Fibroblast of lung (primary cell): Measurements from ENCODE around the gene ZBTB9. TPM values are rescaled to one million over a fixed set of nuclear protein-coding genes. Genes with fewer than 3 reads are reported as not detected.

Experiments used
- DNase-seq, 2 donors: peaks; one replicate each; pipeline versions ENCODE4 v3.0.0 to v3.0.0-alpha.2; 2010; ENCODE audit warnings: low read depth in 2 of 2
- H2AFZ ChIP-seq: 2 replicates; pipeline ENCODE4 v1.5.1; 2012; ENCODE audit warnings: low read length, control low read depth, inconsistent platforms
- H3K27ac ChIP-seq: 2 replicates; pipeline ENCODE4 v1.5.1; 2011; ENCODE audit warnings: low read length, control low read depth; ENCODE audit not compliant: insufficient read depth
- H3K27me3 ChIP-seq: 2 replicates; pipeline ENCODE4 v1.5.1; 2011; ENCODE audit warnings: mild to moderate bottlenecking, low read length; ENCODE audit not compliant: control insufficient read depth, insufficient read depth
- H3K36me3 ChIP-seq: 2 replicates; pipeline ENCODE4 v1.5.1; 2011; ENCODE audit warnings: low read length; ENCODE audit not compliant: control insufficient read depth, insufficient read depth
- H3K4me1 ChIP-seq: 2 replicates; pipeline ENCODE4 v1.5.1; 2011; ENCODE audit warnings: low read length; ENCODE audit not compliant: control insufficient read depth, insufficient read depth; ENCODE audit errors: extremely low read depth
- H3K4me2 ChIP-seq: 2 replicates; pipeline ENCODE4 v1.5.1; 2011; ENCODE audit warnings: low read length, control low read depth; ENCODE audit not compliant: insufficient read depth; ENCODE audit errors: extremely low read depth
- H3K4me3 ChIP-seq, 4 experiments: fragments of 200-600 bp in 1 of 4; sonication (generic) in 1 of 4; replicated peaks in 1 of 4; 2 replicates each; pipeline ENCODE4 v1.5.1; 2011 to 2016; ENCODE audit warnings: low read length in 4 of 4, low read depth in 3 of 4, mild to moderate bottlenecking in 3 of 4, control low read depth in 2 of 4, inconsistent platforms in 1 of 4, mixed read lengths in 1 of 4; ENCODE audit not compliant: insufficient read depth in 1 of 4; ENCODE audit errors: control extremely low read depth in 1 of 4
- H3K79me2 ChIP-seq: 2 replicates; pipeline ENCODE4 v1.5.1; 2012; ENCODE audit warnings: mild to moderate bottlenecking, low read length, inconsistent platforms; ENCODE audit not compliant: control insufficient read depth, insufficient read depth
- H3K9ac ChIP-seq: 2 replicates; pipeline ENCODE4 v1.5.1; 2011; ENCODE audit warnings: mild to moderate bottlenecking, low read length, control low read depth; ENCODE audit not compliant: insufficient read depth
- H3K9me3 ChIP-seq: 2 replicates; pipeline ENCODE4 v1.5.1; 2012; ENCODE audit warnings: low read depth, low read length; ENCODE audit not compliant: control insufficient read depth, insufficient read depth
- H4K20me1 ChIP-seq: 2 replicates; pipeline ENCODE4 v1.5.1; 2011; ENCODE audit warnings: low read length; ENCODE audit not compliant: control insufficient read depth, insufficient read depth; ENCODE audit errors: extremely low read depth
- CTCF ChIP-seq, 2 donors: IDR thresholded peaks in 1 of 2; conservative IDR thresholded peaks in 1 of 2; 1 replicate in 1 of 2; 2 replicates in 1 of 2; pipeline ENCODE4 v1.5.1; 2011 to 2012; ENCODE audit warnings: low read length in 2 of 2, control low read depth in 1 of 2, inconsistent platforms in 1 of 2, low read depth in 1 of 2, mild to moderate bottlenecking in 1 of 2
- EZH2 ChIP-seq: IDR thresholded peaks from 2 replicates; pipeline ENCODE4 v1.5.1; 2012; ENCODE audit warnings: low read length, control low read depth, mild to moderate bottlenecking; ENCODE audit errors: missing control alignments
- polyA plus RNA-seq, 2 donors: library from polyadenylated mRNA; depleted of rRNA in 1 of 2; stranded (reverse) in 1 of 2; unstranded in 1 of 2; fragments of >200 nt; gene quantifications; 2 replicates each; pipeline ENCODE4 v1.2.1, GENCODE V29; 2011 to 2012; ENCODE audit warnings: missing spikeins in 1 of 2
- total RNA-seq: library from RNA; depleted of rRNA; stranded (reverse); fragments of >200 nt; gene quantifications from 2 replicates; pipeline ENCODE4 v1.2.1, GENCODE V29; 2014

ZBTB9 gene
- total and polyA plus RNA-seq, 2 donors (not counting 1 experiment from before 2014, with no cell fraction given) = 4.1 to 5.2 TPM

- no peaks in the 10 kb centered on the region for H4K20me1 ChIP-seq
- H3K36me3 ChIP-seq = peaks cover 6% of the 10 kb centered on the region
- no peak overlapping the region for H3K9ac ChIP-seq
- H3K27ac ChIP-seq = no peak overlapping the region
- H3K4me3 ChIP-seq = no peak overlapping the region
- TF ChIP-seq EZH2 (no peak), CTCF (conservative IDR thresholded peaks at IDR 0.05 in 1 of 2, IDR thresholded peaks at IDR 0.05 in 1 of 2; ENCODE audit: low read depth in 1 of 2, low read length in 2 of 2) (no peak)
- H3K4me2 ChIP-seq = no peak overlapping the region
- no peak overlapping the region for H2AFZ ChIP-seq
- H3K4me1 ChIP-seq = peaks cover 27% of the 10 kb centered on the region
- no peak for DNase-seq
- H3K27me3 ChIP-seq = no peaks in the 10 kb centered on the region
- H3K9me3 ChIP-seq = no peaks in the 10 kb centered on the region
- peaks cover 23% of the 10 kb centered on the region for H3K79me2 ChIP-seq
Observed at GRCh38 chr6:33423777-33424176, 30.6 kb upstream of the ZBTB9 start.

- TF ChIP-seq CTCF (conservative IDR thresholded peaks at IDR 0.05 in 1 of 2, IDR thresholded peaks at IDR 0.05 in 1 of 2; ENCODE audit: low read depth in 1 of 2, low read length in 2 of 2) (no peak), EZH2 (no peak)
Observed at GRCh38 chr6:33424855-33425667, 29.3 kb upstream of the ZBTB9 start.

GRCh38 chr6:33425668-33426577 lies 28.5 kb upstream of the ZBTB9 start:
- H4K20me1 ChIP-seq = no peaks in the 10 kb centered on the region
- H3K4me1 ChIP-seq = peaks cover 26% of the 10 kb centered on the region
- no peaks in the 10 kb centered on the region for H3K9me3 ChIP-seq
- H3K27ac ChIP-seq = peak overlapping the region; percentile 72
- H3K36me3 ChIP-seq = peaks cover 6% of the 10 kb centered on the region
- TF ChIP-seq CTCF (conservative IDR thresholded peaks at IDR 0.05 in 1 of 2, IDR thresholded peaks at IDR 0.05 in 1 of 2; ENCODE audit: low read depth in 1 of 2, low read length in 2 of 2) = peak; percentile 46 to 63
- TF ChIP-seq EZH2 = no peak
- peak overlapping the region; percentile 95 for H3K4me2 ChIP-seq
- H3K27me3 ChIP-seq = no peaks in the 10 kb centered on the region
- peaks cover 26% of the 10 kb centered on the region for H3K79me2 ChIP-seq
- H2AFZ ChIP-seq = no peak overlapping the region
- peak; percentile 83 for DNase-seq
- peak overlapping the region; percentile 39 to 73 (median 54) for H3K4me3 ChIP-seq
- peak overlapping the region; percentile 21 for H3K9ac ChIP-seq

More at GRCh38 chr6:33424855-33425667, 29.3 kb upstream of the ZBTB9 start:
- H3K27ac ChIP-seq = peak overlapping the region; percentile 72
- no peaks in the 10 kb centered on the region for H3K27me3 ChIP-seq
- H3K4me1 ChIP-seq = peaks cover 21% of the 10 kb centered on the region
- H3K36me3 ChIP-seq = peaks cover 6% of the 10 kb centered on the region
- peak overlapping the region; percentile 39 to 73 (median 54) for H3K4me3 ChIP-seq
- H3K79me2 ChIP-seq = peaks cover 24% of the 10 kb centered on the region
- H3K9me3 ChIP-seq = no peaks in the 10 kb centered on the region
- H3K4me2 ChIP-seq = peak overlapping the region; percentile 95
- no peaks in the 10 kb centered on the region for H4K20me1 ChIP-seq
- no peak for DNase-seq
- no peak overlapping the region for H2AFZ ChIP-seq
- H3K9ac ChIP-seq = peak overlapping the region; percentile 44
